IPS DF 4.7 (cell line): ENCODE results near the gene RFPL1.

ENCODE experiments used
- DNase-seq: peaks from one replicate; pipeline ENCODE4 v3.0.0-alpha.2; 2013; ENCODE audit warnings: low spot score; ENCODE audit errors: extremely low read depth

The RFPL1 gene

GRCh38 chr22:29442976-29443375 lies 4.6 kb downstream of the RFPL1 start:
- DNase-seq, result no peak

- DNase-seq, result no peak
Observed at GRCh38 chr22:29443452-29443851, 5.1 kb downstream of the RFPL1 start.

GRCh38 chr22:29443861-29444792 lies 5.7 kb downstream of the RFPL1 start:
- DNase-seq, result no peak

- DNase-seq, result no peak
Observed at GRCh38 chr22:29445508-29445907, 7.1 kb downstream of the RFPL1 start.

GRCh38 chr22:29447906-29448305 lies 9.5 kb downstream of the RFPL1 start:
- DNase-seq, result no peak

GRCh38 chr22:29449296-29449875 lies 11.0 kb downstream of the RFPL1 start:
- DNase-seq, result no peak

- DNase-seq, result no peak
Observed at GRCh38 chr22:29450222-29450621, 11.8 kb downstream of the RFPL1 start.

- no peak for DNase-seq
Observed at GRCh38 chr22:29451863-29452262, 13.5 kb downstream of the RFPL1 start.

GRCh38 chr22:29454276-29454675 lies 15.9 kb downstream of the RFPL1 start:
- DNase-seq, result no peak

GRCh38 chr22:29456211-29456671 lies 17.9 kb downstream of the RFPL1 start:
- DNase-seq, result no peak

GRCh38 chr22:29457730-29458129 lies 19.3 kb downstream of the RFPL1 start:
- DNase-seq, result no peak

GRCh38 chr22:29458551-29458950 lies 20.2 kb downstream of the RFPL1 start:
- DNase-seq, result no peak

- no peak for DNase-seq
Observed at GRCh38 chr22:29459773-29460172, 21.4 kb downstream of the RFPL1 start.

GRCh38 chr22:29461263-29461662 lies 22.9 kb downstream of the RFPL1 start:
- no peak for DNase-seq

GRCh38 chr22:29463629-29464028 lies 25.2 kb downstream of the RFPL1 start:
- DNase-seq, result no peak

GRCh38 chr22:29464581-29464980 lies 26.2 kb downstream of the RFPL1 start:
- no peak for DNase-seq

- DNase-seq, result no peak
Observed at GRCh38 chr22:29469755-29470154, 31.4 kb downstream of the RFPL1 start.

GRCh38 chr22:29470159-29470855 lies 31.9 kb downstream of the RFPL1 start:
- no peak for DNase-seq

GRCh38 chr22:29473001-29473400 lies 34.6 kb downstream of the RFPL1 start:
- DNase-seq, result no peak

- no peak for DNase-seq
Observed at GRCh38 chr22:29475550-29475949, 37.2 kb downstream of the RFPL1 start.

GRCh38 chr22:29476116-29476515 lies 37.7 kb downstream of the RFPL1 start:
- no peak for DNase-seq

- DNase-seq, result no peak
Observed at GRCh38 chr22:29477723-29478318, 39.4 kb downstream of the RFPL1 start.
